Neural cell (in vitro differentiated cells): Measurements from ENCODE around the gene BTBD17.

Experiments
- EP300 ChIP-seq: fragments of 450-650 bp; conservative IDR thresholded peaks from 2 replicates; pipeline ENCODE4 v1.6.1; 2014; ENCODE audit warnings: antibody characterized with exemption, mild to moderate bottlenecking, moderate library complexity; ENCODE audit not compliant: poor library complexity, severe bottlenecking
- EZH2 ChIP-seq: fragments of 200-600, 300-800 bp; shearing (Covaris generic), sonication (generic); IDR thresholded peaks from 2 replicates; pipeline ENCODE4 v1.6.1; 2014; ENCODE audit warnings: antibody characterized with exemption, low read length, borderline replicate concordance, mild to moderate bottlenecking; ENCODE audit not compliant: insufficient read depth, poor library complexity, severe bottlenecking
- POLR2AphosphoS5 ChIP-seq: IDR thresholded peaks from 2 replicates; pipeline ENCODE4 v1.6.1; 2012
- RAD21 ChIP-seq: fragments of 450-650 bp; conservative IDR thresholded peaks from 2 replicates; pipeline ENCODE4 v1.6.1; 2014; ENCODE audit warnings: antibody characterized with exemption, mild to moderate bottlenecking, moderate library complexity
- TAF1 ChIP-seq: IDR thresholded peaks from 2 replicates; pipeline ENCODE4 v1.6.1; 2012; ENCODE audit warnings: low read depth
- TF ChIP-seq, protein P1 (sequence below): fragments of 450-650 bp; IDR thresholded peaks from 2 replicates; pipeline ENCODE4 v1.5.1; 2014; ENCODE audit warnings: antibody characterized with exemption, mild to moderate bottlenecking, moderate library complexity; ENCODE audit not compliant: poor library complexity, severe bottlenecking
- TF ChIP-seq, protein P2 (sequence below): IDR thresholded peaks from 2 replicates; pipeline ENCODE4 v1.6.1; 2012; ENCODE audit warnings: borderline replicate concordance

DNA sequence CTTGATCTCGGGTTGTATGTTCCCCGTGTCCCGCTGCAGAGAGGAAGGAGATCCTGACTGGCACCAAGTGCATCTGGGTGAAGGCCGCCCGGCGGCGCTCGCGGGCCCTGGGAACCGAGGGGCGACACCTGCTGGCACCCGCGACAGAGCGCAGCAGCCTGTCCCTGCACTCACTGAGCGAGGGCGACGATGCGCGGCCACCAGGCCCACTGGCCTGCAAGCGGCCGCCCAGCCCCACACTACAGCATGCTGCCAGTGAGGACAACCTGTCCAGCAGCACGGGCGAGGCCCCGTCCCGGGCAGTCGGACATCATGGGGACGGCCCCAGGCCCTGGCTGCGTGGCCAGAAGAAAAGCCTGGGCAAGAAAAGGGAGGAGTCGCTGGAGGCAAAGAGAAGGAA is 7.5 kb downstream of the BTBD17 start:
- TF ChIP-seq, protein P1, sequence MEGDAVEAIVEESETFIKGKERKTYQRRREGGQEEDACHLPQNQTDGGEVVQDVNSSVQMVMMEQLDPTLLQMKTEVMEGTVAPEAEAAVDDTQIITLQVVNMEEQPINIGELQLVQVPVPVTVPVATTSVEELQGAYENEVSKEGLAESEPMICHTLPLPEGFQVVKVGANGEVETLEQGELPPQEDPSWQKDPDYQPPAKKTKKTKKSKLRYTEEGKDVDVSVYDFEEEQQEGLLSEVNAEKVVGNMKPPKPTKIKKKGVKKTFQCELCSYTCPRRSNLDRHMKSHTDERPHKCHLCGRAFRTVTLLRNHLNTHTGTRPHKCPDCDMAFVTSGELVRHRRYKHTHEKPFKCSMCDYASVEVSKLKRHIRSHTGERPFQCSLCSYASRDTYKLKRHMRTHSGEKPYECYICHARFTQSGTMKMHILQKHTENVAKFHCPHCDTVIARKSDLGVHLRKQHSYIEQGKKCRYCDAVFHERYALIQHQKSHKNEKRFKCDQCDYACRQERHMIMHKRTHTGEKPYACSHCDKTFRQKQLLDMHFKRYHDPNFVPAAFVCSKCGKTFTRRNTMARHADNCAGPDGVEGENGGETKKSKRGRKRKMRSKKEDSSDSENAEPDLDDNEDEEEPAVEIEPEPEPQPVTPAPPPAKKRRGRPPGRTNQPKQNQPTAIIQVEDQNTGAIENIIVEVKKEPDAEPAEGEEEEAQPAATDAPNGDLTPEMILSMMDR = peak; percentile 46
- TF ChIP-seq TAF1 = no peak
- TF ChIP-seq, protein P2, sequence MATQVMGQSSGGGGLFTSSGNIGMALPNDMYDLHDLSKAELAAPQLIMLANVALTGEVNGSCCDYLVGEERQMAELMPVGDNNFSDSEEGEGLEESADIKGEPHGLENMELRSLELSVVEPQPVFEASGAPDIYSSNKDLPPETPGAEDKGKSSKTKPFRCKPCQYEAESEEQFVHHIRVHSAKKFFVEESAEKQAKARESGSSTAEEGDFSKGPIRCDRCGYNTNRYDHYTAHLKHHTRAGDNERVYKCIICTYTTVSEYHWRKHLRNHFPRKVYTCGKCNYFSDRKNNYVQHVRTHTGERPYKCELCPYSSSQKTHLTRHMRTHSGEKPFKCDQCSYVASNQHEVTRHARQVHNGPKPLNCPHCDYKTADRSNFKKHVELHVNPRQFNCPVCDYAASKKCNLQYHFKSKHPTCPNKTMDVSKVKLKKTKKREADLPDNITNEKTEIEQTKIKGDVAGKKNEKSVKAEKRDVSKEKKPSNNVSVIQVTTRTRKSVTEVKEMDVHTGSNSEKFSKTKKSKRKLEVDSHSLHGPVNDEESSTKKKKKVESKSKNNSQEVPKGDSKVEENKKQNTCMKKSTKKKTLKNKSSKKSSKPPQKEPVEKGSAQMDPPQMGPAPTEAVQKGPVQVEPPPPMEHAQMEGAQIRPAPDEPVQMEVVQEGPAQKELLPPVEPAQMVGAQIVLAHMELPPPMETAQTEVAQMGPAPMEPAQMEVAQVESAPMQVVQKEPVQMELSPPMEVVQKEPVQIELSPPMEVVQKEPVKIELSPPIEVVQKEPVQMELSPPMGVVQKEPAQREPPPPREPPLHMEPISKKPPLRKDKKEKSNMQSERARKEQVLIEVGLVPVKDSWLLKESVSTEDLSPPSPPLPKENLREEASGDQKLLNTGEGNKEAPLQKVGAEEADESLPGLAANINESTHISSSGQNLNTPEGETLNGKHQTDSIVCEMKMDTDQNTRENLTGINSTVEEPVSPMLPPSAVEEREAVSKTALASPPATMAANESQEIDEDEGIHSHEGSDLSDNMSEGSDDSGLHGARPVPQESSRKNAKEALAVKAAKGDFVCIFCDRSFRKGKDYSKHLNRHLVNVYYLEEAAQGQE = no peak
- no peak for TF ChIP-seq POLR2AphosphoS5
- no peak for TF ChIP-seq EZH2
- TF ChIP-seq RAD21 = no peak
- TF ChIP-seq EP300 = no peak
